Hematopoietic multipotent progenitor cell treated with erythropoietin and hydrocortisone succinate and interleukin-3 and kit ligand, for 4 days (in vitro differentiated cells): ENCODE measurements around the gene GSTM4.

Experiments used
- DNase-seq: peaks from one replicate; pipeline ENCODE4 v3.0.0-alpha.2; 2015

Gene GSTM4

GRCh38 chr1:109625176-109625575 lies 30.7 kb upstream of the GSTM4 start:
- DNase-seq: no peak

- DNase-seq: no peak
Observed at GRCh38 chr1:109625601-109626560, 30.0 kb upstream of the GSTM4 start.

GRCh38 chr1:109626682-109627408 lies 29.1 kb upstream of the GSTM4 start:
- DNase-seq: no peak

GRCh38 chr1:109627692-109628399 lies 28.1 kb upstream of the GSTM4 start:
- no peak for DNase-seq

GRCh38 chr1:109628540-109629321 lies 27.2 kb upstream of the GSTM4 start:
- DNase-seq: no peak

- DNase-seq: no peak
Observed at GRCh38 chr1:109629372-109630030, 26.4 kb upstream of the GSTM4 start.

GRCh38 chr1:109630081-109630897 lies 25.6 kb upstream of the GSTM4 start:
- peak; percentile 46 for DNase-seq

GRCh38 chr1:109630898-109631512 lies 24.9 kb upstream of the GSTM4 start:
- no peak for DNase-seq

GRCh38 chr1:109631513-109632505 lies 24.1 kb upstream of the GSTM4 start:
- DNase-seq: no peak

GRCh38 chr1:109632671-109633346 lies 23.1 kb upstream of the GSTM4 start:
- no peak for DNase-seq

GRCh38 chr1:109634292-109634691 lies 21.6 kb upstream of the GSTM4 start:
- no peak for DNase-seq

- no peak for DNase-seq
Observed at GRCh38 chr1:109634771-109635750, 20.8 kb upstream of the GSTM4 start.

- DNase-seq: no peak
Observed at GRCh38 chr1:109635862-109636200, 20.1 kb upstream of the GSTM4 start.

- no peak for DNase-seq
Observed at GRCh38 chr1:109636201-109636952, 19.5 kb upstream of the GSTM4 start.

GRCh38 chr1:109637446-109637845 lies 18.5 kb upstream of the GSTM4 start:
- no peak for DNase-seq

GRCh38 chr1:109639063-109639840 lies 16.6 kb upstream of the GSTM4 start:
- peak; percentile 57 for DNase-seq
